Measurements from ENCODE around the gene SMYD3. TPM values are rescaled to one million over a fixed set of nuclear protein-coding genes. Genes with fewer than 3 reads are reported as not detected.
"Not testable (repeated sequence)": the region's sequence is repeated elsewhere in the genome, so short reads cannot be mapped to it uniquely, and the experiment has no call there.

The SMYD3 gene
- total and polyA plus RNA-seq, 5 donors from 2014 or later: 17.7 to 36.6 (median 28.9) TPM

GRCh38 chr1:245825128-245825901 is 681.8 kb downstream of the SMYD3 start:
- Mint-ChIP-seq H3K9me3 (peaks cover 0 to 10% (median 3%) of the 10 kb centered on the region in 7 donors), H3K4me1 (no peaks in the 10 kb centered on the region), H3K27me3 (no peaks in the 10 kb centered on the region), H3K36me3 (peaks cover 12% of the 10 kb centered on the region), H3K4me3 (no peak overlapping the region), H3K27ac (no peak overlapping the region)
- Histone ChIP-seq H3K27me3 (ENCODE audit: control insufficient read depth, insufficient read depth, low read length) (no peaks in the 10 kb centered on the region), H3K4me3 (ENCODE audit: low read depth, low read length) (no peak overlapping the region), H3K27ac (ENCODE audit: insufficient read depth, low read length, poor library complexity, severe bottlenecking) (no peak overlapping the region), H3K9me3 (ENCODE audit: control insufficient read depth in 2 of 2, low read length in 2 of 2) (no peaks in the 10 kb centered on the region), H3K4me1 (ENCODE audit: control insufficient read depth, insufficient read depth, low read length, poor library complexity, severe bottlenecking) (no peaks in the 10 kb centered on the region), H3K36me3 (ENCODE audit: control insufficient read depth, insufficient read depth, low read length) (no peaks in the 10 kb centered on the region)
- DNase-seq: no peak
- no peak for ATAC-seq (ENCODE audit: low read depth in 2 of 2)

DNA sequence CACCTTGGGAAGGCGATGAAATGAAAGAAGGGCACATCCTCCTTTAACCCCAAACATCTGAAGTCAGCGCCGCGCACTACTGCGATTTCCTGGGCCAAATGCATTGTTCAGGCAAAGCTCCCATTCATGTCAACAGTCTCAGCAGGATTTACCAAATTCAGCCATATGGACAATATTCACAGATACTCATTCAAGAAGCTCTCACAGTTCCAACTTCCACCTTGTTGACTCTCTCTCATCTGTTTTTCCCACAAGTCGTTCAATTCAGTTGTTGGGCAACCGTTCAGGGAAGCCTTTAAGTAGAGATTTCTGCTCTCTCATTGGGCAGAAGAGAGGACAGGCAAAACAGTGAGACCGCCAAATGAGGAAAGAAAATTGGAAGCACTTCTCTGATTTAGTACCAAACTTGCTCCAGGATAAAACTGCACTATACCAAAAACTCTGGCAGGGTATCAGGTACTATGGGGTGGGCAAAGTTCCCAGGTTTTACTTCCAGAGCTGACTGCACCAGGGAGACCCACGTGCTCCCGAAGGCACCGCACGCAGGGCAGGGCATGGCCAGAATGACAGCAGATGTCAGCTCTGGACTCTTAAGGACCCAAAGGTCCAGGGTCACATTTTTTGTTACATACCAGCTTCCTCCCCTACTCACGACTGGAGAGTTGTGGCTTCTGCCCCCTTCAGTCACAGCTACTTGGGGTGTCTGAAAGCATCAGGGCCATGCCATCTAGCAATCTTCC is 683.5 kb downstream of the SMYD3 start:
- Histone ChIP-seq H3K27me3 (ENCODE audit: control insufficient read depth, insufficient read depth, low read length) (no peaks in the 10 kb centered on the region), H3K36me3 (ENCODE audit: control insufficient read depth, insufficient read depth, low read length) (no peaks in the 10 kb centered on the region), H3K27ac (ENCODE audit: insufficient read depth, low read length, poor library complexity, severe bottlenecking) (no peak overlapping the region), H3K4me3 (ENCODE audit: low read depth, low read length) (no peak overlapping the region), H3K9me3 (ENCODE audit: control insufficient read depth in 2 of 2, low read length in 2 of 2) (no peaks in the 10 kb centered on the region), H3K4me1 (ENCODE audit: control insufficient read depth, insufficient read depth, low read length, poor library complexity, severe bottlenecking) (no peaks in the 10 kb centered on the region)
- H3K27ac Mint-ChIP-seq: no peak overlapping the region
- ATAC-seq (ENCODE audit: low read depth in 2 of 2) (no peak), DNase-seq (no peak)
- H3K36me3 Mint-ChIP-seq: peaks cover 9% of the 10 kb centered on the region
- peaks cover 0 to 8% (median 3%) of the 10 kb centered on the region in 7 donors for H3K9me3 Mint-ChIP-seq
- H3K4me3 Mint-ChIP-seq: no peak overlapping the region
- no peaks in the 10 kb centered on the region for H3K27me3 Mint-ChIP-seq
- H3K4me1 Mint-ChIP-seq: no peaks in the 10 kb centered on the region

GRCh38 chr1:245822996-245823395 is 684.1 kb downstream of the SMYD3 start:
- Mint-ChIP-seq H3K9me3 (peaks cover 0 to 8% (median 3%) of the 10 kb centered on the region in 7 donors), H3K27ac (no peak overlapping the region), H3K4me1 (no peaks in the 10 kb centered on the region), H3K36me3 (peaks cover 9% of the 10 kb centered on the region), H3K4me3 (no peak overlapping the region), H3K27me3 (no peaks in the 10 kb centered on the region)
- no peak for ATAC-seq (ENCODE audit: low read depth in 2 of 2)
- Histone ChIP-seq H3K27ac (ENCODE audit: insufficient read depth, low read length, poor library complexity, severe bottlenecking) (no peak overlapping the region), H3K27me3 (ENCODE audit: control insufficient read depth, insufficient read depth, low read length) (no peaks in the 10 kb centered on the region), H3K36me3 (ENCODE audit: control insufficient read depth, insufficient read depth, low read length) (no peaks in the 10 kb centered on the region), H3K9me3 (ENCODE audit: control insufficient read depth in 2 of 2, low read length in 2 of 2) (no peaks in the 10 kb centered on the region), H3K4me1 (ENCODE audit: control insufficient read depth, insufficient read depth, low read length, poor library complexity, severe bottlenecking) (no peaks in the 10 kb centered on the region), H3K4me3 (ENCODE audit: low read depth, low read length) (no peak overlapping the region)
- no peak for DNase-seq

- not testable (repeated sequence) for H3K27me3 Mint-ChIP-seq; H3K36me3 Mint-ChIP-seq; H3K9me3 ChIP-seq (ENCODE audit: control insufficient read depth in 2 of 2, low read length in 2 of 2); H3K27ac ChIP-seq (ENCODE audit: insufficient read depth, low read length, poor library complexity, severe bottlenecking); H3K4me1 ChIP-seq (ENCODE audit: control insufficient read depth, insufficient read depth, low read length, poor library complexity, severe bottlenecking); H3K9me3 Mint-ChIP-seq; H3K36me3 ChIP-seq (ENCODE audit: control insufficient read depth, insufficient read depth, low read length); H3K27me3 ChIP-seq (ENCODE audit: control insufficient read depth, insufficient read depth, low read length); H3K4me3 ChIP-seq (ENCODE audit: low read depth, low read length); ATAC-seq (ENCODE audit: low read depth in 2 of 2); H3K4me1 Mint-ChIP-seq; H3K27ac Mint-ChIP-seq; DNase-seq; H3K4me3 Mint-ChIP-seq
Measured at GRCh38 chr1:245818363-245818762, 688.7 kb downstream of the SMYD3 start.

- H3K27ac ChIP-seq (ENCODE audit: insufficient read depth, low read length, poor library complexity, severe bottlenecking); H3K9me3 ChIP-seq (ENCODE audit: control insufficient read depth in 2 of 2, low read length in 2 of 2); H3K27me3 Mint-ChIP-seq; H3K36me3 Mint-ChIP-seq; DNase-seq; H3K4me1 Mint-ChIP-seq; H3K36me3 ChIP-seq (ENCODE audit: control insufficient read depth, insufficient read depth, low read length); H3K4me1 ChIP-seq (ENCODE audit: control insufficient read depth, insufficient read depth, low read length, poor library complexity, severe bottlenecking); H3K4me3 ChIP-seq (ENCODE audit: low read depth, low read length); H3K4me3 Mint-ChIP-seq; H3K9me3 Mint-ChIP-seq; H3K27ac Mint-ChIP-seq; H3K27me3 ChIP-seq (ENCODE audit: control insufficient read depth, insufficient read depth, low read length); ATAC-seq (ENCODE audit: low read depth in 2 of 2): not testable (repeated sequence)
Measured at GRCh38 chr1:245816496-245816895, 690.6 kb downstream of the SMYD3 start.

- H3K27ac Mint-ChIP-seq: no peak overlapping the region
Measured at GRCh38 chr1:245814651-245815050, 692.4 kb downstream of the SMYD3 start.

GRCh38 chr1:245812278-245812677 is 694.8 kb downstream of the SMYD3 start:
- Histone ChIP-seq H3K9me3 (ENCODE audit: control insufficient read depth in 2 of 2, low read length in 2 of 2) (no peaks in the 10 kb centered on the region), H3K27me3 (ENCODE audit: control insufficient read depth, insufficient read depth, low read length) (no peaks in the 10 kb centered on the region), H3K4me3 (ENCODE audit: low read depth, low read length) (no peak overlapping the region), H3K27ac (ENCODE audit: insufficient read depth, low read length, poor library complexity, severe bottlenecking) (no peak overlapping the region), H3K4me1 (ENCODE audit: control insufficient read depth, insufficient read depth, low read length, poor library complexity, severe bottlenecking) (no peaks in the 10 kb centered on the region), H3K36me3 (ENCODE audit: control insufficient read depth, insufficient read depth, low read length) (no peaks in the 10 kb centered on the region)
- DNase-seq (no peak), ATAC-seq (ENCODE audit: low read depth in 2 of 2) (no peak)
- H3K27ac Mint-ChIP-seq: no peak overlapping the region
- no peak overlapping the region for H3K4me3 Mint-ChIP-seq
- no peaks in the 10 kb centered on the region for H3K9me3 Mint-ChIP-seq
- peaks cover 3% of the 10 kb centered on the region for H3K36me3 Mint-ChIP-seq
- no peaks in the 10 kb centered on the region for H3K27me3 Mint-ChIP-seq
- peaks cover 0 to 3% (median 1%) of the 10 kb centered on the region in 4 donors for H3K4me1 Mint-ChIP-seq

More at GRCh38 chr1:245814651-245815050, 692.4 kb downstream of the SMYD3 start:
- ATAC-seq (ENCODE audit: low read depth in 2 of 2): no peak
- Histone ChIP-seq H3K9me3 (ENCODE audit: control insufficient read depth in 2 of 2, low read length in 2 of 2) (no peaks in the 10 kb centered on the region), H3K4me3 (ENCODE audit: low read depth, low read length) (no peak overlapping the region), H3K27ac (ENCODE audit: insufficient read depth, low read length, poor library complexity, severe bottlenecking) (no peak overlapping the region), H3K36me3 (ENCODE audit: control insufficient read depth, insufficient read depth, low read length) (no peaks in the 10 kb centered on the region), H3K4me1 (ENCODE audit: control insufficient read depth, insufficient read depth, low read length, poor library complexity, severe bottlenecking) (no peaks in the 10 kb centered on the region), H3K27me3 (ENCODE audit: control insufficient read depth, insufficient read depth, low read length) (no peaks in the 10 kb centered on the region)
- no peak overlapping the region for H3K4me3 Mint-ChIP-seq
- no peaks in the 10 kb centered on the region for H3K4me1 Mint-ChIP-seq
- no peaks in the 10 kb centered on the region for H3K9me3 Mint-ChIP-seq
- DNase-seq: no peak
- no peaks in the 10 kb centered on the region for H3K27me3 Mint-ChIP-seq
- no peaks in the 10 kb centered on the region for H3K36me3 Mint-ChIP-seq

Data from CD4-positive, CD25-positive, alpha-beta regulatory T cell (primary cell).